HuH-7 (cell line): ENCODE data around the gene GALNTL6.

ENCODE experiments used
- DNase-seq: peaks from one replicate; pipeline ENCODE4 v3.0.0; 2011; ENCODE audit warnings: low spot score

GALNTL6 gene

GRCh38 chr4:171812665-171813525 is at the start of gene GALNTL6:
Gene GALNTL6 (plus strand): TSS chr4:171813404.
- no peak for DNase-seq

GRCh38 chr4:171765514-171765913 is 47.7 kb upstream of the GALNTL6 start:
- DNase-seq: no peak

- no peak for DNase-seq
Measured at GRCh38 chr4:171774642-171775190, 38.5 kb upstream of the GALNTL6 start.

GRCh38 chr4:171779301-171779700 is 33.9 kb upstream of the GALNTL6 start:
- no peak for DNase-seq

GRCh38 chr4:171785388-171785787 is 27.8 kb upstream of the GALNTL6 start:
- no peak for DNase-seq

- DNase-seq: no peak
Measured at GRCh38 chr4:171793723-171794122, 19.5 kb upstream of the GALNTL6 start.

GRCh38 chr4:171794528-171794927 is 18.7 kb upstream of the GALNTL6 start:
- DNase-seq: no peak

- DNase-seq: no peak
Measured at GRCh38 chr4:171809854-171810253, 3.4 kb upstream of the GALNTL6 start.

- DNase-seq: no peak
Measured at GRCh38 chr4:171812333-171812664, 905 bp upstream of the GALNTL6 start.

GRCh38 chr4:171813526-171814250 is 484 bp downstream of the GALNTL6 start:
- no peak for DNase-seq

- no peak for DNase-seq
Measured at GRCh38 chr4:171814545-171814944, 1.3 kb downstream of the GALNTL6 start.

- DNase-seq: no peak
Measured at GRCh38 chr4:171817026-171817425, 3.8 kb downstream of the GALNTL6 start.

GRCh38 chr4:171834640-171835039 is 21.4 kb downstream of the GALNTL6 start:
- DNase-seq: no peak

- no peak for DNase-seq
Measured at GRCh38 chr4:171843456-171843855, 30.3 kb downstream of the GALNTL6 start.

- peak; percentile 24 for DNase-seq
Measured at GRCh38 chr4:171846232-171846631, 33.0 kb downstream of the GALNTL6 start.

GRCh38 chr4:171846893-171847292 is 33.7 kb downstream of the GALNTL6 start:
- DNase-seq: no peak

GRCh38 chr4:171847751-171848150 is 34.5 kb downstream of the GALNTL6 start:
- no peak for DNase-seq

- no peak for DNase-seq
Measured at GRCh38 chr4:171849686-171850222, 36.5 kb downstream of the GALNTL6 start.

GRCh38 chr4:171851295-171851694 is 38.1 kb downstream of the GALNTL6 start:
- no peak for DNase-seq

GRCh38 chr4:171857302-171858012 is 44.3 kb downstream of the GALNTL6 start:
- DNase-seq: no peak

- no peak for DNase-seq
Measured at GRCh38 chr4:171875291-171875690, 62.1 kb downstream of the GALNTL6 start.

- DNase-seq: no peak
Measured at GRCh38 chr4:171876636-171877035, 63.4 kb downstream of the GALNTL6 start.
